IMR-90 (cell line): ENCODE measurements around the gene AUTS2. TPM values are rescaled to one million over a fixed set of nuclear protein-coding genes. Genes with fewer than 3 reads are reported as not detected.

ENCODE experiments used
- ATAC-seq: fragments of 200-7000 bp; cut with Tn5 transposase; 2 replicates; pipeline ENCODE4 v1.9.1; 2020; ENCODE audit warnings: low read depth, mild to moderate bottlenecking, moderate library complexity
- BruUV-seq: library from RNA; stranded (reverse); fragments of 400-500 nt; replicated peaks from 2 replicates; lab custom pipeline; 2021; lab: Mats Ljungman, UMichigan
- CTCF ChIA-PET: fragments of 300-600 bp; formaldehyde crosslinking; extraction: SDS; loops from one replicate; lab custom pipeline; 2021; ENCODE audit warnings: antibody characterized with exemption; lab: Yijun Ruan, JAX
- POLR2A ChIA-PET: fragments of 300-600 bp; sonication (Branson Sonifier 250); formaldehyde crosslinking; loops from one replicate; lab custom pipeline; 2022; ENCODE audit warnings: antibody characterized with exemption; ENCODE audit not compliant: unreplicated experiment; lab: Charles Lee
- DNase-seq: peaks from one replicate; pipeline ENCODE4 v3.0.0; 2013
- H2AFZ ChIP-seq: replicated peaks from 2 replicates; pipeline ENCODE3; 2013; ENCODE audit warnings: low read length, mild to moderate bottlenecking; ENCODE audit not compliant: poor library complexity
- H2AK5ac ChIP-seq: 2 replicates; pipeline ENCODE4 v1.6.1; 2013; ENCODE audit warnings: low read depth, low read length, inconsistent platforms
- H2AK9ac ChIP-seq: replicated peaks from 2 replicates; pipeline ENCODE3; 2013; ENCODE audit warnings: mild to moderate bottlenecking, low read depth, low read length, moderate library complexity; ENCODE audit not compliant: poor library complexity
- H2BK120ac ChIP-seq: 2 replicates; pipeline ENCODE4 v1.6.1; 2013; ENCODE audit warnings: low read depth, low read length, inconsistent platforms
- H2BK15ac ChIP-seq: 3 replicates; pipeline ENCODE4 v1.6.1; 2013; ENCODE audit warnings: low read depth, low read length, inconsistent platforms
- H2BK20ac ChIP-seq: 2 replicates; pipeline ENCODE4 v1.6.1; 2013; ENCODE audit warnings: low read depth, mild to moderate bottlenecking, inconsistent platforms, low read length, moderate library complexity
- H2BK5ac ChIP-seq: 2 replicates; pipeline ENCODE4 v1.6.1; 2013; ENCODE audit warnings: mild to moderate bottlenecking, low read depth, low read length, inconsistent platforms; ENCODE audit not compliant: poor library complexity, severe bottlenecking
- H3K14ac ChIP-seq: replicated peaks from 2 replicates; pipeline ENCODE4 v1.6.1; 2013; ENCODE audit warnings: low read depth, low read length, inconsistent platforms
- H3K18ac ChIP-seq: 2 replicates; pipeline ENCODE4 v1.6.1; 2013; ENCODE audit warnings: low read depth, low read length, control low read depth
- H3K23ac ChIP-seq: 2 replicates; pipeline ENCODE4 v1.6.1; 2013; ENCODE audit warnings: low read depth, low read length, inconsistent platforms
- H3K27ac ChIP-seq: 2 replicates; pipeline ENCODE4 v1.5.1; 2013; ENCODE audit warnings: mild to moderate bottlenecking, control low read depth, low read length; ENCODE audit not compliant: insufficient read depth
- H3K27me3 ChIP-seq: 2 replicates; pipeline ENCODE4 v1.6.1; 2013; ENCODE audit warnings: low read length; ENCODE audit not compliant: control insufficient read depth, insufficient read depth
- H3K36me3 ChIP-seq: 2 replicates; pipeline ENCODE4 v1.6.1; 2013; ENCODE audit warnings: low read length, mixed read lengths; ENCODE audit not compliant: control insufficient read depth, insufficient read depth
- H3K4ac ChIP-seq: 2 replicates; pipeline ENCODE4 v1.6.1; 2013; ENCODE audit warnings: low read depth, low read length, inconsistent platforms
- H3K4me1 ChIP-seq: 2 replicates; pipeline ENCODE4 v1.6.1; 2013; ENCODE audit warnings: low read length, mixed read lengths; ENCODE audit not compliant: control insufficient read depth, insufficient read depth
- H3K4me2 ChIP-seq: 2 replicates; pipeline ENCODE4 v1.6.1; 2013; ENCODE audit warnings: low read depth, mild to moderate bottlenecking, control low read depth, low read length, moderate library complexity
- H3K4me3 ChIP-seq: 2 replicates; pipeline ENCODE4 v1.5.1; 2013; ENCODE audit warnings: low read depth, mild to moderate bottlenecking, control low read depth, low read length, moderate library complexity; ENCODE audit not compliant: insufficient read depth
- H3K56ac ChIP-seq: 2 replicates; pipeline ENCODE4 v1.6.1; 2013; ENCODE audit warnings: low read length, inconsistent platforms; ENCODE audit not compliant: insufficient read depth; ENCODE audit errors: extremely low read depth
- H3K79me1 ChIP-seq, 2 experiments: 2 replicates each; pipeline ENCODE4 v1.6.1; 2013; ENCODE audit warnings: low read length in 2 of 2, inconsistent platforms in 1 of 2, low read depth in 1 of 2
- H3K9ac ChIP-seq: 2 replicates; pipeline ENCODE4 v1.6.1; 2013; ENCODE audit warnings: low read depth, low read length, control low read depth
- H3K9me1 ChIP-seq: 2 replicates; pipeline ENCODE4 v1.6.1; 2013; ENCODE audit warnings: low read length, inconsistent platforms; ENCODE audit not compliant: insufficient read depth
- H3K9me3 ChIP-seq: 2 replicates; pipeline ENCODE4 v1.6.1; 2013; ENCODE audit warnings: low read length; ENCODE audit not compliant: control insufficient read depth, insufficient read depth
- H4K20me1 ChIP-seq: 2 replicates; pipeline ENCODE4 v1.6.1; 2013; ENCODE audit warnings: low read length, inconsistent platforms; ENCODE audit not compliant: insufficient read depth
- H4K5ac ChIP-seq: 2 replicates; pipeline ENCODE4 v1.6.1; 2013; ENCODE audit warnings: mild to moderate bottlenecking, low read depth, low read length, control low read depth
- H4K8ac ChIP-seq, 2 experiments: 2 replicates each; pipeline ENCODE4 v1.6.1; 2013; ENCODE audit warnings: low read depth in 2 of 2, low read length in 2 of 2, control low read depth in 1 of 2, inconsistent platforms in 1 of 2
- H4K91ac ChIP-seq: 2 replicates; pipeline ENCODE4 v1.6.1; 2013; ENCODE audit warnings: low read depth, low read length, inconsistent platforms; ENCODE audit not compliant: insufficient read depth
- BHLHE40 ChIP-seq: fragments of 150-350 bp; IDR thresholded peaks from 2 replicates; pipeline ENCODE4 v1.6.1; 2016; ENCODE audit warnings: mild to moderate bottlenecking, low read depth, low read length
- CHD1 ChIP-seq: IDR thresholded peaks from 2 replicates; pipeline ENCODE4 v1.6.1; 2012; ENCODE audit warnings: low read depth, low read length, improper control_type of control experiment
- ELK1 ChIP-seq: fragments of 150-350 bp; IDR thresholded peaks from 2 replicates; pipeline ENCODE4 v1.6.1; 2016; ENCODE audit warnings: low read depth, mild to moderate bottlenecking, low read length, moderate library complexity, borderline replicate concordance
- FOS ChIP-seq: fragments of 150-350 bp; IDR thresholded peaks from 2 replicates; pipeline ENCODE4 v1.6.1; 2016; ENCODE audit warnings: low read depth, low read length
- MAZ ChIP-seq: IDR thresholded peaks from 2 replicates; pipeline ENCODE4 v1.6.1; 2012; ENCODE audit warnings: low read depth, mild to moderate bottlenecking, low read length, improper control_type of control experiment, moderate library complexity, borderline replicate concordance
- NFE2L2 ChIP-seq: fragments of 150-350 bp; IDR thresholded peaks from 2 replicates; pipeline ENCODE4 v1.6.1; 2016; ENCODE audit warnings: low read depth, mild to moderate bottlenecking, low read length
- POLR2A ChIP-seq: IDR thresholded peaks from 2 replicates; pipeline ENCODE4 v1.6.1; 2012; ENCODE audit warnings: mild to moderate bottlenecking, low read depth, low read length
- RAD21 ChIP-seq: IDR thresholded peaks from 2 replicates; pipeline ENCODE4 v1.6.1; 2012; ENCODE audit warnings: low read length, improper control_type of control experiment
- RCOR1 ChIP-seq: IDR thresholded peaks from 2 replicates; pipeline ENCODE4 v1.6.1; 2012; ENCODE audit warnings: mild to moderate bottlenecking, low read length, improper control_type of control experiment; ENCODE audit not compliant: insufficient replicate concordance
- RFX5 ChIP-seq: IDR thresholded peaks from 2 replicates; pipeline ENCODE4 v1.8.0; 2012; ENCODE audit warnings: low read depth, mild to moderate bottlenecking, low read length, moderate library complexity
- SMC3 ChIP-seq: fragments of 150-350 bp; IDR thresholded peaks from 2 replicates; pipeline ENCODE4 v1.6.1; 2016; ENCODE audit warnings: low read depth, mild to moderate bottlenecking, antibody characterized with exemption, low read length, moderate library complexity
- USF2 ChIP-seq: fragments of 150-350 bp; IDR thresholded peaks from 2 replicates; pipeline ENCODE4 v1.6.1; 2017; ENCODE audit warnings: mild to moderate bottlenecking, antibody characterized with exemption, low read length, low read depth
- WGBS, 2 experiments: methylation state at CpG; one replicate each; pipeline versions ENCODE4 v1.1.5 to v1.1.7; 2013; ENCODE audit warnings: missing lambda C conversion rate in 2 of 2; ENCODE audit not compliant: insufficient read length in 1 of 2; ENCODE audit errors: extremely low coverage in 2 of 2; 5-methylcytosine and 5-hydroxymethylcytosine counted together
- dilution Hi-C: fragments of 300-500 bp; cut with HindIII; formaldehyde crosslinking; loops from one replicate; pipeline ENCODE4 v1.14.3; 2018; ENCODE audit warnings: low sequenced_read_pairs; ENCODE audit not compliant: unreplicated experiment
- in situ Hi-C: fragments of 300-500 bp; cut with MboI; formaldehyde crosslinking; loops from 3 replicates; pipeline ENCODE4 v1.14.3; 2019; ENCODE audit warnings: low sequenced_read_pairs, inconsistent platforms, mixed read lengths
- intact Hi-C: fragments of 100-400 bp; cut with micrococcal nuclease; formaldehyde crosslinking; loops from 2 replicates; pipeline ENCODE4 v1.10.0; 2022
- polyA plus RNA-seq, 3 experiments: library from polyadenylated mRNA; depleted of rRNA; stranded (reverse); fragments of >200 nt; gene quantifications; 2 replicates each; pipeline ENCODE4 v1.2.3, GENCODE V29; 2012; ENCODE audit warnings: low replicate concordance in 1 of 3
- total RNA-seq: library from RNA; depleted of rRNA; stranded (reverse); fragments of >200 nt; gene quantifications from 2 replicates; pipeline ENCODE4 v1.2.3, GENCODE V29; 2012

Gene AUTS2
- total and polyA plus RNA-seq, 2 of the 4 experiments (the other 2 are of a cell fraction) = 0.90 to 3.0 TPM

DNA sequence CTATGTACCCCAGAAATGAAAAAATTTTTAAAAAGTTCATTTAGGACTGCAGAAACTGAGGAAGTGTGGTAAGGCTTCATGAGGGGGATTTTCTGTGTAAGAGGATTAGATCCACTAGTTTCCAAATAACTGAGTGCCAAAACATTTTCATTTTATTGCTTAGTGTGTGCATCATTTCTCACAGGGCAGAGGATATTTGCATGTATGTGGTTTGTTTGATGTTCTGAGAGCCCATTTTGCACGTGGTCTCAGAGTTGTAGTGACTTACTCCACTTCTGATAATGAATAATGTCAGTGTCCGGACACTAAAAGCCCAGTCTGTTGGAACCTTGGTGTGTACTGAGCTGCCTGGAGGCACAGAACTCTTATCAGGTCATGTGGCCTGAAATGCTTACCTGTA lies 299.9 kb downstream of the AUTS2 start:
- Histone ChIP-seq H3K27me3 (no peaks in the 10 kb centered on the region), H3K27ac (no peak overlapping the region), H3K79me1 (no peaks in the 10 kb centered on the region), H2AK9ac (no peak overlapping the region), H3K4me3 (no peak overlapping the region), H3K9ac (no peak overlapping the region), H3K36me3 (no peaks in the 10 kb centered on the region), H3K14ac (no peak overlapping the region), H3K4ac (no peak overlapping the region), H4K91ac (no peak overlapping the region), H3K9me3 (no peaks in the 10 kb centered on the region), H2BK120ac (no peak overlapping the region), H4K5ac (no peak overlapping the region), H3K23ac (no peak overlapping the region), H3K18ac (no peak overlapping the region), H3K4me2 (no peak overlapping the region), H2AFZ (no peak overlapping the region), H2BK15ac (no peak overlapping the region), H4K8ac (no peak overlapping the region), H3K4me1 (no peaks in the 10 kb centered on the region), H3K56ac (no peak overlapping the region), H2BK5ac (no peak overlapping the region), H2BK20ac (no peak overlapping the region), H4K20me1 (no peaks in the 10 kb centered on the region), H3K9me1 (no peaks in the 10 kb centered on the region), H2AK5ac (no peak overlapping the region)
- CTCF ChIA-PET = no interaction called here
- POLR2A ChIA-PET = no interaction called here
- in situ Hi-C loops = no loop called here
- no peak for TF ChIP-seq MAZ
- TF ChIP-seq SMC3 = no peak
- no peak for TF ChIP-seq NFE2L2
- TF ChIP-seq BHLHE40 = no peak
- no peak for TF ChIP-seq FOS
- no peak for TF ChIP-seq ELK1
- TF ChIP-seq RAD21 = no peak
- no peak for TF ChIP-seq USF2
- TF ChIP-seq RCOR1 = no peak
- TF ChIP-seq RFX5 = no peak
- no peak for TF ChIP-seq POLR2A
- no peak for TF ChIP-seq CHD1
- intact Hi-C loops = no loop called here
- no TSS peak for BruUV-seq
- dilution Hi-C loops = no loop called here
- DNase-seq (no peak), ATAC-seq (no peak)
- WGBS, 2 experiments = no CpG with 5 or more reads among the region's 2 CpGs
